HG03571 (cell line): ENCODE data around the gene LHFPL3.
"Not testable (repeated sequence)": the region's sequence is repeated elsewhere in the genome, so short reads cannot be mapped to it uniquely, and the experiment has no call there.

Experiments
- ATAC-seq: cut with Tn5 transposase; IDR thresholded peaks from one replicate; pipeline ENCODE4 v1.9.1; 2021; ENCODE audit not compliant: unreplicated experiment

The LHFPL3 gene

DNA sequence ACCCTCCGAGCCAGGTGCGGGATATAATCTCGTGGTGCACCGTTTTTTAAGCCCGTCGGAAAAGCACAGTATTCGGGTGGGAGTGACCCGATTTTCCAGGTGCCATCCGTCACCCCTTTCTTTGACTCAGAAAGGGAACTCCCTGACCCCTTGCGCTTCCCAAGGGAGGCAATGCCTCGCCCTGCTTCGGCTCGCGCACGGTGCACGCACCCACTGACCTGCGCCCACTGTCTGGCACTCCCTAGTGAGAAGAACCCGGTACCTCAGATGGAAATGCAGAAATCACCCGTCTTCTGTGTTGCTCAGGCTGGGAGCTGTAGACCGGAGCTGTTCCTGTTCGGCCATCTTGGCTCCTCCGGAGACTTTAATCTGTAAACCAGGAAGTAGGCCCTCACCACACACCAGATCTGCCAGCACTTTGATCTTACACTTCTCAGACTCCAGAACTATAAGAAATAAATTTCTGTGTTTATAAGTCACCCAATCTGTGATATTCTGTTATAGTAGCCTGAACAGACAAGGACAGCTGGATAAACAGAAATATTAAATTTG lies 235.0 kb downstream of the LHFPL3 start:
- ATAC-seq: not testable (repeated sequence)

DNA sequence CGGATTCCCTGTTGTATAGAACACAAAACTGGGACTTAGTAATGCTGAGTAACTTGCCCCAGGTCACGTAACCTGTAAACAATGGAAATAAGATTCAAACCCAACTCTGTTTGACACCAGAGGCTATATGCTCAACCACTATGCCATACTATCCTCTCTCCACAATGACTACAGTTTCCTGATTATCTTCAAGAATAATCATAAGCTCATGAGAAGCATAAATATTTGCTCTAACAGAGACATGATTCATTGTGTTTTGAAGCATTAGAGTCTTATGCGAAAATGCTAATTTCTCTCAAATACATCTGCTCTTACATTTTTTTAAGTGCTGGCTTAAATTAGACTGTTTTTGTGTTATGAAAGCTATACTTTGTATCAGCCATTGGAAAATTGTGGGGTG lies 241.3 kb downstream of the LHFPL3 start:
- ATAC-seq: no peak

DNA sequence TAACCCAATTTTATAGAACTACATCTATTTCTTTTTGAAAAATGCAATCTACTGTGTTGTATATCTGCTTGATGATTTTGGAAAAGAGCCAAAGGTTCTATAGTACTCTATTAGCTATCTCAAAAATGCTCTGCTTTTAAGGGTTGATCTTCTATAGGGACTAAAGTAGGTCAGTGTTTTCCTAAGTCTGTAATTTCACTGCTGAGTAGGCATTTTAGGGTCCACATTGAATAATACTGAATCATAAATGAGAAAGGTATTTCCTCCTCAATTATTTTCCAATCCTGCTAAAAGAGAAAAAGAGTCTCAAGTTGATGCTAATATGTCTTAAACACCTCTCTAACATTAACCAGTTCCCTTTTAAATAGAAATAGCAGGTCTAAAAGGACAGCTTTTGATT lies 244.2 kb downstream of the LHFPL3 start:
- no peak for ATAC-seq

DNA sequence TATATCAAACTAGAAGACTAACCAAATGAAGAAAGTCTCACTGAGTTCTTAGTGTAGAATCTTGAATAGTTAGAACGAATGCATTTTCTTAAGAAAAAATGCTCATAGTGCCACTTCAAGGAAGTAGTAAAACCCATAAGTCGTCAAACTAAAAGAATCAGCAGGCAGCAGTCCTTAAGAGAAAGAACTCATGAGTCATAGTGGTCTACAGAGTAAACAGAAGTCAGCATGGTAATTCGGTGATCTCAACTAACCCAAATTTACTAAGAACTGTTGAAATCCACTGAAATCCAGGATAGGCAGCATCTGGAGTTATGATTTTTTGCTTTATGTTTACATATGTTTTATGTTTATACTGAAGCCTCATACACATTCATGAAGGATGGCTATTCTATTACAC lies 256.2 kb downstream of the LHFPL3 start:
- ATAC-seq: no peak

DNA sequence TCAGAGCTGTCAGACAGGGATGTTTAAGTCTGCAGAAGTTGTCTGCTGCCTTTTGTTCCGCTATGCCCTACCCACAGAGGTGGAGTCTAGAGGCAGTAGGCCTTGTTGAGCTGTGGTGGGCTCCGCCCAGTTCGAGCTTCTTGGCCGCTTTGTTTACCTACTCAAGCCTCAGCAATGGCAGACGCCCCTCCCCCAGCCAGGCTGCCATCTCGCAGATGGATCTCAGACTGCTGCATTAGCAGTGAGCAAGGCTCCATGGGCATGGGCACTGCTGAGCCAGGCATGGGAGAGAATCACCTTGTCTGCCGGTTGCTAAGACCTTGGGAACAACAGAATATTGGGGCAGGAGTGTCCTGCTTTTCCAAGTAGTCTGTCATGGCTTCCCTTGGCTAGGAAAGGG lies 267.2 kb downstream of the LHFPL3 start:
- not testable (repeated sequence) for ATAC-seq

DNA sequence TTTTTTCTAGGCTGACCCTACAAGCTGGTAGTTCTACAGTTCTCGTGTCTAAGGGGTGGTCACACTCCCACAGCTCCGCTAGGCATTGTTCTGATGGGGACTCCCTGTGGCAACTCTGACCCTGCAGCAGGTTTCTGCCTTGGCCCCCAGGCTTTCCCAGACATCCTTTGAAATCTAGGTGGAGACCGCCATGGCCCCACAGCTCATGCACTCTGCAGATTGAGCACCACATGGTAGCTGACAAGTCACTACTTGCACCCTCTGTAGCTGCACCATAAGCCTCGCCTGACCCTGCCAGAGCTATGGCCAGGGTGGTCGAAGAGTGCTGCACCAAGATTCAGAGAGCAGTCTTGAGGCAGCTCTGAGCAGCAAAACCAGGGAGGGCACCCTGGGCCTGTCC lies 275.6 kb downstream of the LHFPL3 start:
- no peak for ATAC-seq

DNA sequence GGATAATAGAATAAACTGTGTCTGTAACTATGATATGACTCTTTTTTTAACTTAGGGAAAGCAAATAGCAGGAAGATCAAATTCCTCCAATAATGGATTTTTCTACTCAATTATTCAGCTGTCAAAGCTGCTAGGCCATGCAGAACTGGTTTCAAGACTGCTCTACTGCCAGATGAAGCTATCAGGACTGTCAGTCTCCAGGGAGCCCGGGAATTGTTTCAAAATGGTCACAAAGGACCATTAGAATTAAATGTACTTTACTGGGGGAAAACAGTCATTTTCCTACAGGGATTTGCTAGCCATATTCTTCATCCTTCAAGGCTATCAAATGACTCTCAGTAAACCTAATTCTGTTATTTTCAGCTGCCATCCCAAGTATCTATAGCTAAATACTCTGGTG lies 276.3 kb downstream of the LHFPL3 start:
- no peak for ATAC-seq

DNA sequence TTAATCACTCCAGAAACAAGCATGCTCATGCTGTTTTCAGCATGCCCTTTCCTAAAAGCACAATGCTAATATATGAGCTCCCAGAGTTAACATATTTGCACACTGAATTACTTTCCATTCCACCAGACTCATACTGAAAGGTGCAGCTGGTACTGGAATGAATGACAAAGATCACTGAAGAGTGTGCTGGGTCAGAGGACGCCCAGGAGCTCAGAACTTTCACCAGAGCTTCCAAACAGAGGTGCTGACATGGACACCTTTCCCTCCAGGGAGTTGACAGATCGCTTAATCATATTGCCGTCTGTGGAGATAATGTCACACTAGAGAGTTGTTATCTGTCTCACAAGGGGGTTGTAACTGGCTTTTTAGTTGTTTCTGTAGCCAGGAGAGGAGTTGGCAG lies 292.9 kb downstream of the LHFPL3 start:
- no peak for ATAC-seq

DNA sequence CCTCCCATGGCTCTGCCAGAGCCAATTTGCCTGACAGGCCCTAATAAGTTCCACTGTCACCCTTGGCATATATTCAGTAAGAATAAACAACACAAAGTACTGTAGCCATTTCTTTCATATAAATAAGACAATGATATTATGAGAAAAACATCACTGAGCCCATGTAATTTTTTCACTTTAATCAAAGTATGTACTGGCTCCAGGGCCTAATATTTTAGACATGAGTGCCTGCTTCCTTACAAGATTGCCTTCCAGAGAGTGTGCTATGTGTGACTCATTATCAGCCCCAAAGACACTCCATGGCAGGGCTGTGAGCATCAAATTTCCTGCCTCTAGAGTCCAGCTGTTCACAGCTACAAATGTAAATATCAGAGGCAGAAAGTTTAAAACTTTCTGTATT lies 297.6 kb downstream of the LHFPL3 start:
- no peak for ATAC-seq

DNA sequence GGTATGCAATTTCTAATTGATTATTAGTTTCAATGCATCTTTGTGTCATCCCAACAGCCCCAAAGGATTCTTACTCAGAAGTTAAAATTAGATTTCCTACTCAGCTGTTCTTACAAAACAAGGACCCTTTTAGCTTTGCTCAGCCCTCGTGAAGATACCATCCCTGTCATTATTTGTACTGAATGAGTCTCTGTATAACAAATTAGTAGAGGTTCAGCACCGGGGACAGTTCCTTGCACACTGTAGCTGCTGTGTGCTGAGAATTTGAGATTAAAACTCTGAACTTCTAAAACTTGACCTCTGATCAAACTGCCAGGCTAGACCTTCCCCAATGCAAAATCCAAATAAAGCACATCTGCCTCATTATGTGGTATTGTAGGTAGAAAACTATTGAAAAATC lies 299.1 kb downstream of the LHFPL3 start:
- no peak for ATAC-seq

DNA sequence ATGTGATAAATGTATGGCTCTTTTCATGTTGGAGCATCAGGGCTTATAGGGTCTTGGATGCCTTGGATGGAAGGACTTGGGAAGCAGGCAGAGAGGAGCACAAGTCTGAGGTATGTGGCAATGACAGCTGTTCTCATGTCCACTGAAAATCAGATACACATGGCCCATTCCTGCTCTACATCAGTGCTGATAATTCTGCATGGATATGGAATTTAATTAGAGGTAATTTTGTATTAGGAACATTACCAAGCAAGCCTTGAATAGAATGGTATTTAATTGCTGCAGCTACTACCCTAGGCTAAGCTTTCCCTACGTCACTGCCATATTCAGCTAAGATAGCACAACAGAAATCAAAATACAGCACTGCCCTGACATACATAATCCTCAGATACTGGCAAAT lies 299.6 kb downstream of the LHFPL3 start:
- ATAC-seq: no peak

DNA sequence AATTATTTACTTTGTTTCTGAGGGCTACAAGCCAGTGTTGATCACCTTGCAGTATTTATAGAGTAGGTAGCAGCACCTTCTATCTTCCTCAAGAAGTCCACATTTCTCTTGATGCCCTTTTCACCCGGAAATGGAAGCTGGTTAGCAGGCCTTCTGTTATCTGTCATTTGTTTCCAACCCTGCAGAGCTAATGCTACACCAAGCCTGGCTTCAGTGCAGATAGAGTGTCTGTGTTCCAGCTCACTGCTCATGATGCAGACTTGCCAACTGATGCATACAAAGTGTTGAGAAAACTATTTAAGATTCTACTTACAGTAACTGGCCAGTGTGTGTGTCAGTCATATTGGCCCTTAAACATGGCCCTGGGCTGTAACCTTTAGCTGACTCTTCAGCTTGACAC lies 301.0 kb downstream of the LHFPL3 start:
- no peak for ATAC-seq

DNA sequence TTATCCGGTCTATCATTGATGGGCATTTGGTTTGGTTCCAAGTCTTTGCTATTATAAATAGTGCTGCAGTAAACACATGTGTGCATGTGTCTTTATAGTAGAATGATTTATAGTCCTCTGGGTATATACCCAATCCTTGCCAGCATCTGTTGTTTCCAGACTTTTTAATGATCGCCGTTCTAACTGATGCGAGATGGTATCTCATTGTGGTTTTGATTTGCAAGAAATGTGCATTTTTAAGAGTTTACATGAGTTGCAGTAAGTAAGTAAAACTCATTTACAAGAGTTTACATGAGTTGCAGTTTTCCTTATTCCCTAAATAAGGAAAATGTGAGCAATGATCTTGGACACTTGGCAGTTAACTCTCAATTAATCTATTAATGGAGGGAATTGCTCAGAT lies 312.1 kb downstream of the LHFPL3 start:
- ATAC-seq: no peak

DNA sequence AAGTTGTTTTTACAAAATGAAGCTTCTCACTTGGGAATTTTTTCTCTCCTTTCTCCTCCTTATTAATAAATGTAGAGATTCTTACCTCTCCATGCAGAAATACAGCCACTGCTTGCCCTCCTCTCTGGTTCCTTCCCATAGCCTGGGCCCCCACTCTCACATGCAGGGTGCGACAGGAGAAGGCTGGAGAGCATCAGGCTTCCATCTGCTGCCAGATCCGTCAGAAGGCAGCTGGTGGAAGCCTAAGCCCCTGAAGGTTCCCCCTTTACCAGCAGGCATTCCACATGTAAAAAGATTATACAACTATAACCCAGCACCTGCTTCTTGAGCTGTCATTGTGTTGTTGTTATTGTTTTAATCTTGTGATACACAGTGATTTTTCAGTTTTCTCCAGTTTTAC lies 314.2 kb downstream of the LHFPL3 start:
- ATAC-seq: no peak

DNA sequence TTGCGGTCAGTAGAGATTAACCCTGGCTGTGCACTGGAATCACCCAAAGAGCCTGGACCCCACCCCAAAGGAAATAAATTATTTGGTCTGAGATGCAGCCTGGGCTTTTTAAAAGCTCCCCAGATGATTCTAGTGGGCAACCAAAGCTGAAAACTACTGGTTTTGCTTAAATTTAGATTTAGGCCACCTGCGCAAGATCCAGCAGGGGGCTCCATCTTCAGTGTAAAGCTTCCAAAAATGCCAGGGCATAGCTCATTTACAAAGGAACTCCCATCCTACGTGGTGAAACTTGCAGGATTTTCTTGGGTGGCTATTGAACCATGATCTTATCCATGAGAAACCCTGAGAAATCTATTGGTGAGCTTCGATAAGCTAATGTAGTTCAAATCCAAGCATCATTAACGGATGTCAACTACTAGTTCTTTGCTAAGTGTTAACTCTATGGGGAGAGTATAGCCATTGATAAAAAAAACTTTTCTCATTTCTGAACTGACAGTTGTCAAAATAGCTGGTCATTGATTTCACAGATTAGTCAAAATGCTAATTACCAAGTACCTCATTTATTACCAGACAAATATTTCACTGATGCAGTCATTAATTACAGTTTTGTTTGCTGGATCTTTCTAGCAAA lies 315.3 kb downstream of the LHFPL3 start:
- ATAC-seq: no peak

DNA sequence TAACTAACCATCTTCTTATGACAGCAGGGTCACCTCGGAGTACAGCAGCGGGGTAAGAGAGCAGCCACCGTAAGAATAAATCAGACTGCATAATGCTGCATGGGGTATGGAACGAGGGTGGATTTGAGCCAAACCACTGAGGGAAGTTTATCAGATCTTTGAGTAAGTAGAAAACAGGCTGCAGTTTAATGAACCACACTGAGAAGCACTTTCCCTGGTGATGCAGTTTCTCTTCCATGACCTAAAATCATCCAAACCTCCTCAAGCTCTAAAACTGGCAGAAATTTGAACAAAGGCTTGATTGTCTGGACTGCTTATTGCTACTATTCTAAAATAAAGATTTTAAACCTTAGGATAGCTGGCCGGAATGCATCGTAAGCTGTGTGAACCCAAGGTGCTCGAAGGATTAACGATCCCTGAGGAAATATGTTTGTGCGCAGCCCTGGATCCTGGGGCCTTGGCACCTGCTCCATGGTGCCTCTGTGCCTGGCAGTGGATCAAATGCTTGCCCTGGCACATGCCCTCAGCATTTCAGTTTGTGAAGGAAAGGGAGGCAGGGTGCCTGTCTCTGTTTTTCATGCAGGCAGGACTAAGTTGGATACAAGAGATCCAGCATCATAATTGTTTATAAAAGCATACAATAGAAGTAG lies 322.7 kb downstream of the LHFPL3 start:
- ATAC-seq: no peak

DNA sequence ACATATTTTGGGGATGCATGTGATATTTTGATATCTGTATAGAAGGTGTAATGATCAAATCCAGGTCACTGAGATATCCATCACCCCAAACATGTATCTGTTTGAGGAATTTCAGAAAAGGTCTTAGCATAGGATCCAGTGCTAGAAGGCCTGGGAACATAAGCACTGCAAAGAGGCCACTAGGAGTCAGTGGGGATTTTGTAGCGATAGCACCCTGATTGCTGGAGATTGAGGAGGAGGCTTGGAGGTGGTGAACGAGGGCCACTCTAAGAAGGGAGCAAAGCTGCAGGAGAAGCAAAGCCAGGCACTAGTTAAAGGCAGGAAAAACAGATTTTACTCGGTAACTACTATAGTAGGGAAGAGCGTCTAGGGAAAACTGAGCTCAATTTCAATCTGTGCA lies 324.0 kb downstream of the LHFPL3 start:
- no peak for ATAC-seq

DNA sequence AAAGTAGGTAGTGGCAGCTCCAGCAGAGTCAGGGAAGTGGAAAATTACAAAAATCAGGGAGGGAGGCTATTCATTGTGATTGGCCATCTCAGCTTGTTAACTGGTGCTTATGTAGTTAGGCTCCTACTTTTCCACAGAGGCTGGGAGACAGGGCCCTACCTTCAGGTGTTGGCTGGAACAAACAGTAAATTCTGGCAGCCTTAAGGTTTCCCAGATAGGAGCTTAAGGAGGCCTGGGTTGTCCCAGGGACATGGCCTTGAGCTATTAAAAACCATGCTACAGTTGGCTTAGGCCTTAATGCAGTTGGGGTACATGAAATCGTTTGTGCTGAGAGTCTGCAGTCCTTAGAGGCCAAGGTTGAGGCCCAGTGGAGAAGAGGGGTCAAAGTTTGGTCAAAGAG lies 324.5 kb downstream of the LHFPL3 start:
- ATAC-seq: no peak

DNA sequence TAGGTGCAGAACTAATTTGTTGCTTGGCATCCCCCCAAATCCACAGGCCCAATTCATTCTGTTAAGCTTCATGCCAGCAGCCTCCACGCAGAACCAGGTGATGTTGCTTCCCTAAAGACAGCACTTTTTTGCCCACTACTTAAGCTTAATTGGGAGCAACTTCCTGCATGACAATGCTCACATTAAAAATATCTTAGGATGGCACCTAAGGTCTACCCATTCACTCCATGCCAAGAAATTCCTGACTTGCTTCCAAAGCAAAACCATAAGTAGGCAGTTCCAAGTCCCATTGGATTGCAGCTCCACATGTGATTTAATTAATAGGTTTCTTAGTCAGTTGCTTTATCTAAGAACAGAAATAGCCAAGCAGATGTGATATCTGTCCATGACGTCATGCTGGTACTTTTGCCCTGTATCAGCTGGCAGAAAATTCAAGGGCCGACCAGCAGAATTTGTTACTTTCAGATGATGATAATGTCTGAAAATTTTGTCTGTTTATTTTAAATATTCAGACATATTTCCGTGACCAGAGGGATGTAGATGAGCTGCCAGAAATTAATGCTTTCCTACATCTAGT lies 325.5 kb downstream of the LHFPL3 start:
- ATAC-seq: no peak

DNA sequence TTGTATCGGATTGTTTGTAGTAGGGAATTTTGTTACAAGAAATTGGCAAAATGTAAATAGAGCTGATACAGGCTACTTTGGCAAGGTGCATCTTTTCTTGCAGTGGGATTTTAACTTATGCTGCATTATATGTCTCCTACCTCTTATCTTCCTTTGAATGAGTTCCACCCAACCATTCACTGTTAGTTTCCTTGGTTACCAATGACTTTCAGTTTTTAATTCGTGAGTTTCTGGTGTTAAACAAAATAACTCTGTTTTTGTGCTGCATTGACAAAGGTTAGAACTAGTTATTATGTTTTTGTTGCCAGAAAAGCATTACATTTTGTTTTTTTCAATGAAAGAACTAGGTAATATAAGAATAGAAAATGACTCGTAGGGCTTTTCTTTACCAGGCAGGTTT lies 327.2 kb downstream of the LHFPL3 start:
- ATAC-seq: no peak

DNA sequence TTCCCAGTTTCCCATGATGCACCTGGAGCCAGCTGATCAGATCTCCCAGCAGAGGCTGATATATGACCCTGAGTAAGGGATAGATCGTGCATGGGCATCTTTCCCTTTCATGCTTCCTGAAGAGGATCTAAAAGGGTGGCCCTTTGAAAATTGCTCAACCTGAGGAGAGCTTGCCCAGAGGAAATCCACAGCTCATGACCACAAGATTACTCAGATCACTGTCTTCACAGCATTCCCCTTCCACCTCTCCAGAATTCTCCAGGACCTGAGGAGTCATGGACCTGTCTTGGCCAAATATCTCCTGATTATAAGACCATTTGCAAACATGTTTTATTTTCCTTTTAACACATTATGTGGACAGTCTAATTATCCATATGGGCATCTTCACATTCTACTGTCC lies 328.1 kb downstream of the LHFPL3 start:
- ATAC-seq: no peak

DNA sequence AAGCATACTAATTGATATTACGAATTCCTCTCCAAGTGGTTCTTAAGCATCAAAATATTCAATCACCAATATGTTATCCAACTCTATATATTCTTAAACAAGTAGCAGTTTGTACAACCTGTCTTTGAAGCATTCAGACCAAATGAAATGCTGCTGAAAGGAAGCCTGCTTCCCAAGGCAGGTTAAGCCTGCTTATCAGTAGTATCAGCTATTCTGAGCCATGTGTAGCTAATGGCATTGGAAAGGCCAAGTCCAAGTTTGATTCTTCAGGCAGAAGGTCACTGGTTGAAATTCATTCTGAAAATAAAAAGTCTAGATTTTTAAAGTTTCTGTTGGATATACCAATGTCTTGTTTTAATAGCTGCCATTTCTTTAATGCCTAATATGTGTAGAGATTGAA lies 328.7 kb downstream of the LHFPL3 start:
- no peak for ATAC-seq

DNA sequence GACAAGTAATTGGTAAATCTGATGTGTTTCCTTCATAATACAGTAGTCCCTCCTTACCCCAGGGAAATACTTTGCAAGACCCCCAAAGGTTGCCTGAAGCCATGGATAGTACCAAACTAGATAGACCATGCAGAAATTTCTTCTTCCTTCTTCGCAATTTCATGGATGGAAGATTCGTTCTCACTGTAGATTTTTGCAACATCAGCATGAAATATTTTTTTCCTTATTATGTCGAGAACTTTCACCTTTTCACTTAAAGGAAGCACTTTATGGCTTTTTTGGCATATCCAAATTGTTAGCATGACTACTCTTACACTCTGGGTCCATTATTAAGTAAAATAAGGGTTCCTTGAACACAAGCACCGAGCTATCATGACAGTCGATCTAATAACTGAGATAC lies 333.2 kb downstream of the LHFPL3 start:
- ATAC-seq: no peak
